T-cell (primary cell): Measurements from ENCODE around the gene PDZRN3. TPM values are rescaled to one million over a fixed set of nuclear protein-coding genes. Genes with fewer than 3 reads are reported as not detected.

Experiments used
- ATAC-seq, 4 experiments: fragments of 200-7000 bp in 3 of 4; fragments of 150-1000 bp in 1 of 4; cut with Tn5 transposase; replicated peaks in 1 of 4; 1 replicate in 3 of 4; 2 replicates in 1 of 4; pipeline ENCODE4 v1.10.0; 2021; ENCODE audit warnings: moderate library complexity in 3 of 4, mild to moderate bottlenecking in 2 of 4, moderate number of reproducible peaks in 1 of 4
- CTCF ChIA-PET, 2 donors: fragments of 300-600 bp; sonication (Branson Sonifier 250); formaldehyde crosslinking; loops; one replicate each; lab custom pipeline; 2022; ENCODE audit warnings: antibody characterized with exemption in 2 of 2; lab: Charles Lee
- POLR2A ChIA-PET, 2 donors: fragments of 300-600 bp; sonication (Branson Sonifier 250); formaldehyde crosslinking; loops; one replicate each; lab custom pipeline; 2022; ENCODE audit warnings: antibody characterized with exemption in 2 of 2; lab: Charles Lee
- DNase-seq, 35 experiments: peaks; one replicate each; pipeline versions ENCODE4 v3.0.0 to v3.0.0-alpha.2; 2013 to 2023
- H3K27ac ChIP-seq: one replicate; pipeline ENCODE4 v1.5.1; 2013; ENCODE audit warnings: low read length
- H3K27me3 ChIP-seq, 2 experiments: replicated peaks in 1 of 2; 1 replicate in 1 of 2; 2 replicates in 1 of 2; pipeline versions ENCODE4 v1.6.1 to v1.7.0; 2013; ENCODE audit warnings: low read length in 1 of 2, mixed read lengths in 1 of 2; ENCODE audit not compliant: control insufficient read depth in 2 of 2, insufficient read depth in 2 of 2; ENCODE audit errors: extremely low read depth in 1 of 2
- H3K36me3 ChIP-seq, 2 donors: 1 replicate in 1 of 2; 2 replicates in 1 of 2; pipeline versions ENCODE4 v1.6.1 to v1.7.0; 2013; ENCODE audit warnings: low read length in 1 of 2; ENCODE audit not compliant: control insufficient read depth in 2 of 2, insufficient read depth in 1 of 2; ENCODE audit errors: extremely low read depth in 1 of 2
- H3K4me1 ChIP-seq, 2 experiments: 1 replicate in 1 of 2; 2 replicates in 1 of 2; pipeline versions ENCODE4 v1.6.1 to v1.7.0; 2013; ENCODE audit warnings: low read length in 2 of 2, mixed read lengths in 1 of 2; ENCODE audit not compliant: insufficient read depth in 2 of 2, control insufficient read depth in 1 of 2; ENCODE audit errors: extremely low read depth in 1 of 2
- H3K4me3 ChIP-seq, 2 donors: 1 replicate in 1 of 2; 2 replicates in 1 of 2; pipeline versions ENCODE4 v1.5.1 to v1.7.0; 2013; ENCODE audit warnings: mild to moderate bottlenecking in 2 of 2, low read length in 1 of 2, moderate library complexity in 1 of 2; ENCODE audit not compliant: control insufficient read depth in 1 of 2; ENCODE audit errors: extremely low read depth in 1 of 2
- H3K9me3 ChIP-seq: 2 replicates; pipeline ENCODE4 v1.7.0; 2013
- H3K27ac Mint-ChIP-seq, 2 donors: one replicate each; pipeline ENCODE4 v1.8.0; 2020 to 2021; ENCODE audit warnings: mild to moderate bottlenecking in 2 of 2, mixed read lengths in 2 of 2
- H3K27me3 Mint-ChIP-seq, 2 donors: one replicate each; pipeline ENCODE4 v1.8.0; 2021 to 2022; ENCODE audit warnings: mixed read lengths in 2 of 2
- H3K36me3 Mint-ChIP-seq: one replicate; pipeline ENCODE4 v1.8.0; 2021; ENCODE audit warnings: mixed read lengths
- H3K4me1 Mint-ChIP-seq, 3 donors: one replicate each; pipeline ENCODE4 v1.8.0; 2020 to 2022; ENCODE audit warnings: mixed read lengths in 3 of 3, mild to moderate bottlenecking in 1 of 3
- H3K4me3 Mint-ChIP-seq, 3 donors: one replicate each; pipeline ENCODE4 v1.8.0; 2020 to 2022; ENCODE audit warnings: mild to moderate bottlenecking in 3 of 3, mixed read lengths in 3 of 3, moderate library complexity in 3 of 3
- H3K9me3 Mint-ChIP-seq, 3 donors: one replicate each; pipeline ENCODE4 v1.8.0; 2020 to 2022; ENCODE audit warnings: mixed read lengths in 3 of 3
- WGBS: methylation state at CpG from one replicate; pipeline ENCODE4 v1.1.5; 2013; ENCODE audit warnings: missing lambda C conversion rate; ENCODE audit not compliant: insufficient coverage; 5-methylcytosine and 5-hydroxymethylcytosine counted together
- total RNA-seq, 35 experiments: library from RNA in 6 of 35; stranded (reverse) in 6 of 35; fragments of 120-200 nt in 1 of 35; gene quantifications; one replicate each; pipeline versions ENCODE4 v1.2.1 to v1.2.4 and lab custom pipeline; 2013 to 2026

PDZRN3 gene
- total RNA-seq, 5 donors from 2014 or later (not counting 1 experiment from before 2014, with no cell fraction given) = 0.16 to 0.73 (median 0.18) TPM; not detected in 2

DNA sequence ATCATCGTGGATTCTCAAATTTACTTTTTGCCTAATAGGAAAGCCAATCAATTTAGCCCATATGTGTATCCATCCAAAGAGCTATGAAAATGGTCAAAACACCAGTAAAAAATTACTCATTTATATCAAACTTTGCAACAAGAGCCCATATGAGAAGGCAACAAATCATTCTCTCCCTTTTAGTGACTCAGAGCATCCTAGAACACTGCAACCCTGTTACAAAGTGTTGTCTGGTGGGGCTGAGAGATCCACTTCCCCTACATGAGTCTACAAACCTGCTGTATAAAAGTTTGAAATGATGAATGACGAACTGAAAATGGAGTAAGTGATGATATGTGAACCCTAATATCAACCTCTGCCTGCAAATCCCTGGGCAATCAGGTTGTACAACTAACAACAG is 23.3 kb downstream of the PDZRN3 start:
- Histone ChIP-seq H3K4me1 (no peaks in the 10 kb centered on the region), H3K27ac (no peak overlapping the region), H3K4me3 (no peak overlapping the region), H3K36me3 (no peaks in the 10 kb centered on the region), H3K9me3 (no peaks in the 10 kb centered on the region), H3K27me3 (no peaks in the 10 kb centered on the region)
- CTCF ChIA-PET = no interaction called here
- no CpG with 5 or more reads among the region's 2 CpGs for WGBS
- Mint-ChIP-seq H3K27ac (no peak overlapping the region), H3K9me3 (peaks cover 0 to 3% (median 0%) of the 10 kb centered on the region in 3 donors), H3K27me3 (no peaks in the 10 kb centered on the region), H3K36me3 (no peaks in the 10 kb centered on the region), H3K4me3 (no peak overlapping the region), H3K4me1 (no peaks in the 10 kb centered on the region)
- DNase-seq (no peak), ATAC-seq (no peak)
- POLR2A ChIA-PET = no interaction called here

DNA sequence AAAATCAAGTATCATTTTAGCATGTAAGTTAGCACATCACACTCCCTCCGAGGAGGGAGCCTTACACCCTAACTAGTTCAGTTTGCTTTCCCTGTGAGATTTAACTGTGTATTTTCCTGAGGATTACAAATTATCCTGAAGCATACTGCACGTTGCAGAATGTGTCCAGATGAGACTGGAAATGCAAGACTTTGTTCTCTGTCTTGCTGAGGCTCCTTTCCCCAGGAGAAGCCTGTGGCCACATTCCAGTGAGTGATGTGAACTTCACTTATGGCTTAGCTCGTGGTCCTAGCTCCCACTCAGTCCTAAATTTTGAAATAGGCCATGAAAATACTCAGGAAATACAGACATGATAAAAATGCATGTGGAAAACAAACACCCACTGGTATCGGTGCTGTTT is 23.7 kb downstream of the PDZRN3 start:
- Mint-ChIP-seq H3K27me3 (no peaks in the 10 kb centered on the region), H3K27ac (no peak overlapping the region), H3K36me3 (no peaks in the 10 kb centered on the region), H3K4me1 (no peaks in the 10 kb centered on the region), H3K9me3 (peaks cover 0 to 3% (median 0%) of the 10 kb centered on the region in 3 donors), H3K4me3 (no peak overlapping the region)
- 44% methylated on average over 2 of the region's 4 CpGs for WGBS
- Histone ChIP-seq H3K27ac (no peak overlapping the region), H3K4me1 (no peaks in the 10 kb centered on the region), H3K36me3 (no peaks in the 10 kb centered on the region), H3K4me3 (no peak overlapping the region), H3K9me3 (no peaks in the 10 kb centered on the region), H3K27me3 (no peaks in the 10 kb centered on the region)
- ChIA-PET CTCF (no interaction called here), POLR2A (no interaction called here)
- ATAC-seq = no peak
- DNase-seq = no peak

DNA sequence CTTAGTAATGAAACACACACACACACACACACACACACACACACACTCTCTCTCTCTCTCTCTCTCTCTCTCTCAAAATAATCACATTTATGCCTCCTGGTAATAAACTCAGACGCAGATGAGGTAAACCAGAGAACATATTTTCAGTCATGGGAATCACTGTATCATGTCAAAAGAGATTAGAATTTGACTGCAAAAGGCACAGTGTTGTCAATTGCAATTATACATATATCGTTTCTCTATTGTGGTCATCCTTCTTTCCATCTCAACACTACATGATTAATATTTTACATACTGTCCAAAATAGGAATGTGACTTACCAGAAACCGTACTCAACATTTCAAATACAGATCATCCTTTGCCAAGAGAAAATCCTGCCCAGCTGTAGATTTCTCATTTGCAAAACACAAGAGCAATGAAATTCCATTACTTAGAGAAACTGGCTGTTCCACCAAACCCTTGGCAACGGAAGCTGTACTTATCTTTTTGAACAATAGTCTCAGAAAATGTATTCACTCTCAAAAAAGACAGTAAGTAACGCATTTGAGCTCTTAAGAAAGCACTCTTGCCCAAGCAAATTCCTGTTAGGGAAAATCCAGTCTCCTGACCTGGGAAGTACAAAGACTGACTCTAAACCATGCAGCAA is 24.3 kb downstream of the PDZRN3 start:
- no peak overlapping the region for H3K27ac Mint-ChIP-seq
- WGBS = 57% methylated on average over 2 of the region's 5 CpGs
- no peaks in the 10 kb centered on the region for H3K27me3 Mint-ChIP-seq
- Histone ChIP-seq H3K27me3 (no peaks in the 10 kb centered on the region), H3K36me3 (no peaks in the 10 kb centered on the region), H3K9me3 (no peaks in the 10 kb centered on the region), H3K4me1 (no peaks in the 10 kb centered on the region), H3K27ac (no peak overlapping the region), H3K4me3 (no peak overlapping the region)
- no peak overlapping the region for H3K4me3 Mint-ChIP-seq
- CTCF ChIA-PET = no interaction called here
- H3K4me1 Mint-ChIP-seq = no peaks in the 10 kb centered on the region
- no peak for ATAC-seq
- DNase-seq = no peak
- POLR2A ChIA-PET = no interaction called here
- no peaks in the 10 kb centered on the region for H3K36me3 Mint-ChIP-seq
- H3K9me3 Mint-ChIP-seq = peaks cover 0 to 3% (median 0%) of the 10 kb centered on the region in 3 donors

DNA sequence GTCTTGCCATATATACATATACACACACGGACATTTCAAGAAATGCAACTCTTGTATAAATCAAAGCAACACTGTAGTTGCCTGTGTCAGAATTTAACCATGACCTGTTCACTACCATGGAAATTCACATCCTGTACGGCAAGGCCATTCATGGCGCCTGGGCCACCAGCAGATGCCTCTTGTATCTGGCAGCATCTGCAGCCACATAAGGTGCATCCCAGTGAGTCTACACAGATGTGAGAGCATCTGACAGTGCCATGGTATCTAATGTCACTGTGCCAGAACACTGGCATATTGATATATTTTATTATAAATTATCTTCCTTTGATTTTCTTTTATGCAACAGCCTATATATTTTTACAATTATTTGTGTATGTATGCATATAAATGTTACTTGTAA is 25.1 kb downstream of the PDZRN3 start:
- no peak overlapping the region for H3K27ac Mint-ChIP-seq
- ChIA-PET POLR2A (no interaction called here), CTCF (no interaction called here)
- Histone ChIP-seq H3K27ac (no peak overlapping the region), H3K4me1 (no peaks in the 10 kb centered on the region), H3K36me3 (no peaks in the 10 kb centered on the region), H3K27me3 (no peaks in the 10 kb centered on the region), H3K4me3 (no peak overlapping the region), H3K9me3 (no peaks in the 10 kb centered on the region)
- 90% methylated on average over 2 of the region's 3 CpGs for WGBS
- no peaks in the 10 kb centered on the region for H3K36me3 Mint-ChIP-seq
- H3K4me3 Mint-ChIP-seq = no peak overlapping the region
- H3K9me3 Mint-ChIP-seq = peaks cover 0 to 3% (median 0%) of the 10 kb centered on the region in 3 donors
- ATAC-seq = no peak
- no peaks in the 10 kb centered on the region for H3K27me3 Mint-ChIP-seq
- no peak for DNase-seq
- H3K4me1 Mint-ChIP-seq = no peaks in the 10 kb centered on the region

DNA sequence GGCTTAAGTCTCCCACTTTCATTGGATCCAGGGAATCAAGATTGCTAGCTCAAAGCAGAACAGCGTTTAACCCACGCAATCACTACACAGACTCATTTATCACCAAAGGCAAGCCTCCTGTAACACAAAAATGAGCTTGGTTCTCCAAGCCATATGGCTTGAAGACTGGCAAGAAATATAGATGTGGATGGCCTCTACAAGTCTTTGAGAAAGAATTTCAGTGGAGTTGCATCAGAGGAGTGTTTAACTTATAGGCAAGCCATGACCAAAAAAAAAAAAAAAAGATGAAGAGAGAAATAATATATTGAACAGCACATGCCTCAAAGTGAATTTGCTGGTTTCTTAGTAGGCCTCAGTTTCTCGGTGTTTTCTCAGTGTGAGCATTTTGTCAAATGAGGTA is 27.3 kb downstream of the PDZRN3 start:
- no CpG with 5 or more reads among the region's 3 CpGs for WGBS
- no peak overlapping the region for H3K27ac ChIP-seq

DNA sequence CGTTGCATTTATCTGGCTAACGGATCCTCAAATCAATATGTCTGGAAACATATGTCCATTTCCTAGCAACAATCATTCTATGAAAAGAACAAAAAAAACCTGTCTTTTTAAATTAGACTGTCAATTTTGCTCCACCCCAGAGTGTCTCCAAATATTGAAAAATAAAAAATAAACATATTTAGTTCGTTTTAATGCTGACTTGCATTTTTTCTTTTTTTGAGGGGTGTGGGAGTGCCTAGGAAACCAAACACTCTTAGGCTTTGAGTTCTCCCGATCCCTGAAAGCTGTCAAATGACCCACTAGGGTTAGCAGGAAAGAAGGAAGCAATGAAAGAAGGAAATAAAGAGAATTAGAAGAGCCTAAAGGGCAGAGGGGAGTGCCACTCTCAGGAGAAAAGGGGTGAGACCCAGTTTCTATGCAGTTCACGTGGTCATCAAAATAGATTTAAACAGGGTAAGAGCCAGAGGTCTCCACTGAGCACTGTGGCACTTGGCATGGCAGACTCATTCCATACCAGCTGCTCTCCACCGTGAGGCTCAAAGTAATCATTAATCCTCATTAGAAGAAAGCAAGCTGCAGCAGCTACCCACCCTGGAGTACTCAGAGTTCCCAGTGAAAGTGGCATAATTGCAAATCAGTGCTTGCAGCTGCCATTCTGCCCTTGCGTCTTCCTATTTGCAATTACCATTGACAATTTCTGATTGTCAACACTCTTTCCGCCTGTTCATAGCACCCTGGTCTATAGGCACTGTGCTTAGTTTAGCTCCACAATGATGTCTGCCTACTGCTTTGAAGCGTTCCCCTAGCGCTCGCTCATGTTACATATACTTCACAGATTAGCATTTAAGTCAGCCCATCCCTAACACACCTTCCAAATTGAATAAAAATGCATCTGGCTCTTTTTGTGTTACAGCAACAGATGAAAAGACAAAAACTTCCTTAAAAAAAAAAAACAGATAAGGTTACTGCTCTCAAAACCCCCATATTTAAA is 32.3 kb downstream of the PDZRN3 start:
- Mint-ChIP-seq H3K27ac (no peak overlapping the region), H3K9me3 (peaks cover 0 to 5% (median 0%) of the 10 kb centered on the region in 3 donors), H3K4me1 (no peaks in the 10 kb centered on the region), H3K27me3 (peaks cover 0 to 2% of the 10 kb centered on the region in 2 donors), H3K36me3 (no peaks in the 10 kb centered on the region), H3K4me3 (no peak overlapping the region)
- POLR2A ChIA-PET = no interaction called here
- Histone ChIP-seq H3K27me3 (peaks cover 0 to 2% of the 10 kb centered on the region in 2 experiments), H3K4me3 (no peak overlapping the region), H3K27ac (no peak overlapping the region), H3K4me1 (no peaks in the 10 kb centered on the region), H3K9me3 (no peaks in the 10 kb centered on the region), H3K36me3 (no peaks in the 10 kb centered on the region)
- CTCF ChIA-PET = no interaction called here
- no peak for ATAC-seq
- WGBS = 89% methylated on average over 8 of the region's 11 CpGs
- DNase-seq = no peak

More for the DNA sequence above, 27.3 kb downstream of the PDZRN3 start:
- no peaks in the 10 kb centered on the region for H3K36me3 Mint-ChIP-seq
- Histone ChIP-seq H3K9me3 (no peaks in the 10 kb centered on the region), H3K27me3 (peaks cover 0 to 2% of the 10 kb centered on the region in 2 experiments), H3K36me3 (no peaks in the 10 kb centered on the region), H3K4me1 (no peaks in the 10 kb centered on the region), H3K4me3 (no peak overlapping the region)
- no peaks in the 10 kb centered on the region for H3K4me1 Mint-ChIP-seq
- ATAC-seq (no peak), DNase-seq (no peak)
- H3K9me3 Mint-ChIP-seq = peaks cover 0 to 3% (median 0%) of the 10 kb centered on the region in 3 donors
- no peaks in the 10 kb centered on the region for H3K27me3 Mint-ChIP-seq
- H3K4me3 Mint-ChIP-seq = no peak overlapping the region
- ChIA-PET CTCF (no interaction called here), POLR2A (no interaction called here)
- H3K27ac Mint-ChIP-seq = no peak overlapping the region
